Central memory CD8-positive, alpha-beta T cell (primary cell): ENCODE results near the gene PRM1.
"Not testable (repeated sequence)": the region's sequence is repeated elsewhere in the genome, so short reads cannot be mapped to it uniquely, and the experiment has no call there.

Experiments
- ATAC-seq: fragments of 150-1000 bp; cut with Tn5 transposase; replicated peaks from 2 replicates; pipeline ENCODE4 v1.10.0; 2022; ENCODE audit warnings: mild to moderate bottlenecking, moderate FRiP score, moderate number of reproducible peaks; ENCODE audit not compliant: poor library complexity, severe bottlenecking; ENCODE audit errors: extremely low read depth
- DNase-seq, 2 donors: peaks; one replicate each; pipeline ENCODE4 v3.0.0; 2021; ENCODE audit warnings: low spot score in 2 of 2
- H3K27ac Mint-ChIP-seq: one replicate; pipeline ENCODE4 v1.8.0; 2022; ENCODE audit warnings: low read depth, mild to moderate bottlenecking, moderate library complexity, mixed read lengths
- H3K27me3 Mint-ChIP-seq: one replicate; pipeline ENCODE4 v1.8.0; 2022; ENCODE audit warnings: mixed read lengths
- H3K36me3 Mint-ChIP-seq: one replicate; pipeline ENCODE4 v1.8.0; 2022; ENCODE audit warnings: mild to moderate bottlenecking, moderate library complexity, mixed read lengths; ENCODE audit not compliant: insufficient read depth
- H3K4me1 Mint-ChIP-seq: one replicate; pipeline ENCODE4 v1.8.0; 2022; ENCODE audit warnings: mixed read lengths
- H3K4me3 Mint-ChIP-seq: one replicate; pipeline ENCODE4 v1.8.0; 2022; ENCODE audit warnings: mild to moderate bottlenecking, moderate library complexity, mixed read lengths
- H3K9me3 Mint-ChIP-seq: one replicate; pipeline ENCODE4 v1.8.0; 2022; ENCODE audit warnings: mixed read lengths

The PRM1 gene

DNA sequence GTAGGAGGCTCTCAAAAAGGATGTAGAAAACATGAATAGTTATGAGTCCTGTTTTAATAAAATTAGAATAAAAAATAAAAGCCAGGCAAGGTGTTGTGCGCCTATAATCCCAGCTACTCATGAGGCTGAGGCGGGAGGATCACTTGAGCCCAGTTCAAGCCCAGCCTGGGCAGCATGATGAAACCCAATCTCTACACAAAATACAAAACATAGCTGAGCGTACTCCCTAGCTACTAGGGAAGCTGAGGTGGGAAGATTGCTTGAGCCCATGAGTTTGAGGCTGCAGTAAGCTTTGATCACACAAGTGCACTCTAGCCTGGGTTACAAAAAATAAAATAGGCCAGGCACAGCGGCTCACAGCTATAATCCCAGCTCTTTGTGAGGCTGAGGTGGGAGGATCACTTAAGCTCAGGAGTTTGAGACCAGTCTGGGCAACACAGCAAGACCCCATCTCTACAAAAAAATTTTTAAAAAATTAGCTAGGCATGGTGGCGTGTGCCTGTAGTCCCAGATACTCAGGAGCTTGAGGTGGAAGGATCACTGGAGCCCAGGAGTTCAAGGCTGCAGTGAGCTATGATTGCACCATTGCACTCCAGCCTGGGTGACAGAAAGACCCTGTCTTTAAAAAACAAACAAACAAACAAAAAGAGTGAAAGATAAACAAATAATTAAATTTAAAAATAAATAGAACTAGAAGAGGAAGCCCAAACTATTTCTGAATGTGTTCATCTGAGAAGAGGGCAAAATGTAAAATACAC is 17.2 kb upstream of the PRM1 start:
- ATAC-seq: no peak
- Mint-ChIP-seq H3K4me1 (peaks cover 14% of the 10 kb centered on the region), H3K4me3 (peak overlapping the region; percentile 67), H3K9me3 (no peaks in the 10 kb centered on the region), H3K36me3 (no peaks in the 10 kb centered on the region), H3K27ac (no peak overlapping the region), H3K27me3 (peaks cover 8% of the 10 kb centered on the region)
- DNase-seq: no peak

- peaks cover 14% of the 10 kb centered on the region for H3K4me1 Mint-ChIP-seq
- no peaks in the 10 kb centered on the region for H3K36me3 Mint-ChIP-seq
- no peak overlapping the region for H3K27ac Mint-ChIP-seq
- ATAC-seq (peak; percentile 88), DNase-seq (peak; percentile 53 to 70)
- no peaks in the 10 kb centered on the region for H3K9me3 Mint-ChIP-seq
- peak overlapping the region; percentile 67 for H3K4me3 Mint-ChIP-seq
- H3K27me3 Mint-ChIP-seq: peaks cover 15% of the 10 kb centered on the region
Measured at GRCh38 chr16:11297492-11298142, 16.5 kb upstream of the PRM1 start.

DNA sequence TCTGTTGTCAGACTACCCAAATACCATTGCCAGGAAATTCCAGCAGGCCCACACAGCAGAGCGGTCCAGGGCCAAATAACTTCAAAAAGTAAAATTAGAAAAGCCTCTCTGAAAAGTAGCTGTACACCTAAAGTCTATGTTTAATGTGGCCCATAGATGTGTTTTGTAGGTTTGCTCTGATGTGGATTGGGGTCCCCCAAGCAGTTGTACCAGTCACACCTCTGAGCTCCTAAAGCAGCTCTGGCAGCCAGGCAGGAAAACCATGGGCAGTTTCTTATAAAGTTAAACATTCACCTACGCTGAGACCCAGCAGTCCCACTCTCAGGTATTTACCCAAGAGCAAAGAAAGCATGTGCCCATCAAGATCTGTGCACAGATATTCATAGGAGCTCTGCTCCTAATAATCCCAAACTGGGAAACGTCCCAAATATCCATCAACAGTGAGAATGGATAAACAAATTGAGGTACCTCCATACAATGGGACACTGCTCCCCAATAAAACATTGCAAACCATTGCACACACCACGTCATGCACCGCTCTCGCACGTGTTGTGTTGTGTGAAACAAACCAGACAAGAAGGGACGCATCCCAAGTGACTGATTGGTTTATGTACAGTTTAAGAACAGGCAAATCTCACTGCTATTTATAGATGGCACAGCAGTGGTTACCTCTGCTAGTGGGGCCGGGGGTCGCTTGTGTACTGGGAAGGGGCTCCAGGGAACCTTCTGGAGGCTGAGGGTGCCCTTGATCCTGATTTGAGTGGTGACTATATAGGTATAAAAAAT is 15.8 kb upstream of the PRM1 start:
- Mint-ChIP-seq H3K27ac (no peak overlapping the region), H3K4me3 (peak overlapping the region; percentile 67), H3K4me1 (peaks cover 14% of the 10 kb centered on the region), H3K27me3 (peaks cover 21% of the 10 kb centered on the region), H3K36me3 (no peaks in the 10 kb centered on the region), H3K9me3 (no peaks in the 10 kb centered on the region)
- ATAC-seq: no peak
- DNase-seq: no peak

DNA sequence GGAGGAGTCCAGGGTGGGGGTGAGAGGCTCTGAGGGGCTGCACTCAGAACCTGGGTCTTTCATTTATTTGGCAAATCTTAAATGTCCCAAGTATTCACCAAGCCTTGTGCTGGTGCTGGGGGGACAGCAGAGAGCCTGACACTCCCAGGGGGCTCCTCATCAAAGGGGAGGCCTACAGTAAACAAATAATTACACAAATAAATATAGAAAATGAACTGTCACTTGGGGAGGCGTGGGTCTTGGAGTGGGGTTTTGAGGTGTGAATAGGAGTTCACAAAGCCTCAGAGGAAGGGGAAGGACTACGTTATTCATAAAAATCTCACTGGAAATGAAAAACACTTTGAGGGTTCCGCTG is 15.2 kb upstream of the PRM1 start:
- peaks cover 27% of the 10 kb centered on the region for H3K27me3 Mint-ChIP-seq
- H3K4me3 Mint-ChIP-seq: no peak overlapping the region
- no peak for ATAC-seq
- H3K9me3 Mint-ChIP-seq: no peaks in the 10 kb centered on the region
- H3K36me3 Mint-ChIP-seq: no peaks in the 10 kb centered on the region
- no peak for DNase-seq
- H3K27ac Mint-ChIP-seq: no peak overlapping the region
- H3K4me1 Mint-ChIP-seq: peaks cover 14% of the 10 kb centered on the region

- no peak for ATAC-seq
- DNase-seq: no peak
- Mint-ChIP-seq H3K36me3 (no peaks in the 10 kb centered on the region), H3K27me3 (peaks cover 32% of the 10 kb centered on the region), H3K4me1 (peaks cover 14% of the 10 kb centered on the region), H3K27ac (peak overlapping the region; percentile 35), H3K9me3 (no peaks in the 10 kb centered on the region), H3K4me3 (no peak overlapping the region)
Measured at GRCh38 chr16:11295672-11296071, 14.5 kb upstream of the PRM1 start.

DNA sequence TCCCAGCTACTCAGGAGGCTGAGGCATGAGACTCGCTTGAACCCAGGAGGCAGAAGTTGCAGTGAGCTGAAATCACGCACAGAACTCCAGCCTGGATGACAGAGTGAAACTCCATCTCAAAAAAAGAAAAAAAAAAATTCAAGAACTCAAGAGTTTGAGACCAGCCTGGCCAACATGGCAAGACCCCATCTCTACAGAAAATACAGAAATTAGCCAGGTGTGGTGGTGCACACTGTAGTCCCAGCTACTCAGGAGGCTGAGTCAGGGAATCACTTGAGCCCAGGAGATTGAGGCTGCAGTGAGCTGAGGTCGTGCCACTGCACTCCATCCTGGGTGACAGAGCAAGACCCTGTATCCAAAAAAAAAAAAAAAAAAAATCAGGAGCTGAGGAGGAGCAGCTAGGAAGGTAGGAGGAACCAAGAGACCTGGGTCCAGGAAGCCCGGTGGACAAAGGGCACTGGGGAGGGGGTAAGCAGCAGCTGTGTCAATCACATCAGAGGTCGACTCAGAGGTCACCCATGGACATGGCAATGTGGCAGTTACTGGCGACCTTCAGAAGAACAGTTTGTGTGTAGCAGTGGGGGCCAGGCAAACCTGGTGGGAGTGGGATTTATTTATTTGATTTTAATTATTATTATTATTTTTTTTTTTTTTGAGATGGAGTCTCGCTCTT is 11.1 kb upstream of the PRM1 start:
- DNase-seq (no peak), ATAC-seq (no peak)
- H3K4me1 Mint-ChIP-seq: peaks cover 5% of the 10 kb centered on the region
- no peaks in the 10 kb centered on the region for H3K9me3 Mint-ChIP-seq
- H3K27ac Mint-ChIP-seq: no peak overlapping the region
- peaks cover 67% of the 10 kb centered on the region for H3K27me3 Mint-ChIP-seq
- H3K4me3 Mint-ChIP-seq: no peak overlapping the region
- no peaks in the 10 kb centered on the region for H3K36me3 Mint-ChIP-seq

DNA sequence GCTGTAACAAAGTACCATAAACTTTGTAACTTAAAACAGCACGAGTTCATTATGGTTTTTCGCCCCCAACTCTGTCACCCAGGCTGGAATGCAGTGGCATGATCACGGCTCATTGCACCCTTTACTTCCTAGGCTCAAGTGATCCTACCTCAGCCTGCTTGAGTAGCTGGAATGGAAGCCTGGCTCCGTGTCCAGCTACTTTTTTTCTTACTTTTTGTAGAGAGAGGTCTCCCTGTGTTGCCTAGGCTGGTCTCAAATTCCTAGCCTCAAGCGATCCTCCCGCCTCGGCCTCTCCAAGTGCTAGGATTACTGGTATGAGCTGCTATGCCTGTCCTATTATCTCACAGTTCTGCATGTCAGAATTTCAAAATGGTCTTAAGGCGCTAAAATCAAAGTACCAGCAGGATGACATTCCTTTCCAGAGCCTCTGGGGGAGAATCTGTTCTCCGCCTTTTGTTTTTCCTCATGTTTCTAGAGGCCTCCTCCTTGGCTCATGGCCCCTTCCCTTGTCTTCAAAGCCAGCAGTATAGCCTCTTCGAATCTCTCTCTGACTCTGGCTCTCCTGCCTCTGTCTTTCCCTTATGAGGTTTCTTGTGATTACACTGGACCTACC is 10.1 kb upstream of the PRM1 start:
- Mint-ChIP-seq H3K4me1 (no peaks in the 10 kb centered on the region), H3K27ac (no peak overlapping the region), H3K4me3 (no peak overlapping the region), H3K9me3 (no peaks in the 10 kb centered on the region), H3K27me3 (peaks cover 77% of the 10 kb centered on the region), H3K36me3 (no peaks in the 10 kb centered on the region)
- no peak for DNase-seq
- ATAC-seq: no peak

DNA sequence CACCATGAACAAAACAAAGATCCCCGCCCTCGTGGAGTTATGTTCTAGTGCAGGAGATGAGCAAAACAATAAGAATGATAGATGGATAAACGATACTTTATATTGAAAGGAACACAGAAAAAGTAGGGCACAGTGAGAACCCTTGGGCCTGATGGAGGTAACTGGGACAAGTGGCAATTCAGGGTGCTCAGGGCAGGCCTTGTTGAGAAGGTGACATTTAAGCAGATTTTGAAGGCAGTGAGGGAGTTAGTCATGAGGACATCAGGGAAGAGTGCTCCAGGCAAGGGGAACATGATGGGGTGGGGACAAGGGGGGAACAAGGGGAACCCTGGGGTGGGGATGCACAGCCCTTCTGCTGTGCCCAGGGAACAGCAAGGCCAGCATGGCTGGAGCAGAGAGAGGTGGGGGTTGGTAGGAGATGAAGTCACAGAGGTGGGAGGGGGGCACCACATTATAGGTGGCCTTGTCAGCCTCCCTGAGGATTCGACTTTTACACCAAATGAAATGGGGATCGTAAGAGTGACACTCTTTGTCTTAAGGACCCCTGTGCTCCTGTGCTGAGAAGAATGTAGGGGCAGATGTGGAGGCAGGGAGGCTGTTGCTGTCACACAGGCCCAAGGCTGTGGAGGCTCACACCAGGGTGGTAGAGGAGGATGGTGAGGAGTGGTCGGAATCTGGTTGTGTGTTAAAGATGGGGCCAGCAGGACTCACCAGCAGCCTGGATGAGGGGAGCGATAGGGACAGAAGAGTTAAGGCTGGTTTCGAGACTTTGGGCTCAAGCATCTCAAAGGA is 9.2 kb upstream of the PRM1 start:
- H3K27me3 Mint-ChIP-seq: peaks cover 81% of the 10 kb centered on the region

GRCh38 chr16:11289696-11290095 is 8.6 kb upstream of the PRM1 start:
- ATAC-seq, H3K4me1 Mint-ChIP-seq, H3K27ac Mint-ChIP-seq, H3K36me3 Mint-ChIP-seq, DNase-seq, H3K9me3 Mint-ChIP-seq, H3K4me3 Mint-ChIP-seq: not testable (repeated sequence)
- H3K27me3 Mint-ChIP-seq: peaks cover 81% of the 10 kb centered on the region

More for the DNA sequence above, 9.2 kb upstream of the PRM1 start:
- no peak overlapping the region for H3K27ac Mint-ChIP-seq
- ATAC-seq (no peak), DNase-seq (no peak)
- H3K36me3 Mint-ChIP-seq: no peaks in the 10 kb centered on the region
- H3K4me3 Mint-ChIP-seq: no peak overlapping the region
- no peaks in the 10 kb centered on the region for H3K4me1 Mint-ChIP-seq
- H3K9me3 Mint-ChIP-seq: no peaks in the 10 kb centered on the region

DNA sequence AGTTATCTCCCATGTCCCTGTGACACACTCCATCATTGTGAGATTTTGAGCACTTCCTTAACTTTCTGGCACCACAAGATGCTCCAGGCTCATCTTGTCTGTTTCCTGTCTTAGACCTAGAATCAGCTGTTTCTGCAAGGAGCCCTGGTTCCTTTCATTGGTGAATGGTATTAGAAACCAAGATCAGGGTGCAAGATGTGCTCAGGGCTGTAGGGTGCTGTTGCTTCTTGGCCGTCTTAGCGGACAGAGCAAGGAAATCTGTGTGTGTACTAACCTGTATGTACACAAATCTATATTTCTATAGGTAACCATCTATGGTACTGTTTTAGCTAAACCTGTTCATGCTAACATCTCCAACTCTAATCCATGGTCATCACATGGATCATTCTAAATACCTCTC is 8.1 kb upstream of the PRM1 start:
- H3K36me3 Mint-ChIP-seq: no peaks in the 10 kb centered on the region
- no peaks in the 10 kb centered on the region for H3K4me1 Mint-ChIP-seq
- H3K9me3 Mint-ChIP-seq: no peaks in the 10 kb centered on the region
- ATAC-seq: no peak
- H3K4me3 Mint-ChIP-seq: no peak overlapping the region
- no peak for DNase-seq
- no peak overlapping the region for H3K27ac Mint-ChIP-seq
- peaks cover 81% of the 10 kb centered on the region for H3K27me3 Mint-ChIP-seq

GRCh38 chr16:11285842-11286241 is 4.7 kb upstream of the PRM1 start:
- H3K4me1 Mint-ChIP-seq: no peaks in the 10 kb centered on the region
- H3K36me3 Mint-ChIP-seq: no peaks in the 10 kb centered on the region
- H3K27me3 Mint-ChIP-seq: peaks cover 51% of the 10 kb centered on the region
- DNase-seq: no peak
- no peak for ATAC-seq
- H3K4me3 Mint-ChIP-seq: no peak overlapping the region
- H3K9me3 Mint-ChIP-seq: no peaks in the 10 kb centered on the region
- H3K27ac Mint-ChIP-seq: no peak overlapping the region
